Activated naive CD4-positive, alpha-beta T cell treated with anti-CD3 and anti-CD28 coated beads, Interleukin-2, amount 10 ng/mL, durations not matched to agents 7 days and 5 days (primary cell): ENCODE results near the gene PRKN.

Experiments
- CTCF ChIA-PET: fragments of 350-600 bp; sonication (Branson Sonifier 250); formaldehyde crosslinking; loops from one replicate; lab custom pipeline; 2021; ENCODE audit warnings: antibody characterized with exemption; lab: Charles Lee
- DNase-seq: peaks from one replicate; pipeline ENCODE4 v3.0.0-alpha.2; 2020
- H3K27ac Mint-ChIP-seq: one replicate; pipeline ENCODE4 v1.8.0; 2021; ENCODE audit warnings: mild to moderate bottlenecking, moderate library complexity, mixed read lengths
- H3K27me3 Mint-ChIP-seq: one replicate; pipeline ENCODE4 v1.8.0; 2021; ENCODE audit warnings: mild to moderate bottlenecking, mixed read lengths
- H3K36me3 Mint-ChIP-seq: one replicate; pipeline ENCODE4 v1.8.0; 2021; ENCODE audit warnings: mixed read lengths
- H3K4me1 Mint-ChIP-seq: one replicate; pipeline ENCODE4 v1.8.0; 2021; ENCODE audit warnings: mixed read lengths
- H3K4me3 Mint-ChIP-seq: one replicate; pipeline ENCODE4 v1.8.0; 2021; ENCODE audit warnings: mild to moderate bottlenecking, moderate library complexity, mixed read lengths
- H3K9me3 Mint-ChIP-seq: one replicate; pipeline ENCODE4 v1.8.0; 2021; ENCODE audit warnings: mixed read lengths

Gene PRKN

GRCh38 chr6:162140251-162140852 lies 587.2 kb downstream of the PRKN start:
- H3K27me3 Mint-ChIP-seq: no peaks in the 10 kb centered on the region
- H3K4me3 Mint-ChIP-seq: no peak overlapping the region
- no peaks in the 10 kb centered on the region for H3K36me3 Mint-ChIP-seq
- no peaks in the 10 kb centered on the region for H3K4me1 Mint-ChIP-seq
- no peak overlapping the region for H3K27ac Mint-ChIP-seq
- H3K9me3 Mint-ChIP-seq: peaks cover 13% of the 10 kb centered on the region
- CTCF ChIA-PET: no interaction called here
- DNase-seq: no peak

- Mint-ChIP-seq H3K9me3 (peaks cover 4% of the 10 kb centered on the region), H3K27ac (no peak overlapping the region), H3K36me3 (no peaks in the 10 kb centered on the region), H3K4me1 (no peaks in the 10 kb centered on the region), H3K27me3 (no peaks in the 10 kb centered on the region), H3K4me3 (no peak overlapping the region)
- CTCF ChIA-PET: no interaction called here
- DNase-seq: no peak
These were observed 601.9 kb downstream of the PRKN start for GRCh38 chr6:162125659-162126058.

GRCh38 chr6:162124710-162125435 lies 602.7 kb downstream of the PRKN start:
- peaks cover 4% of the 10 kb centered on the region for H3K9me3 Mint-ChIP-seq
- H3K4me3 Mint-ChIP-seq: no peak overlapping the region
- CTCF ChIA-PET: no interaction called here
- H3K27me3 Mint-ChIP-seq: no peaks in the 10 kb centered on the region
- no peak for DNase-seq
- no peak overlapping the region for H3K27ac Mint-ChIP-seq
- H3K36me3 Mint-ChIP-seq: no peaks in the 10 kb centered on the region
- H3K4me1 Mint-ChIP-seq: no peaks in the 10 kb centered on the region

- Mint-ChIP-seq H3K9me3 (peaks cover 4% of the 10 kb centered on the region), H3K4me1 (no peaks in the 10 kb centered on the region)
These were observed 603.8 kb downstream of the PRKN start for GRCh38 chr6:162123797-162124196.

GRCh38 chr6:162119341-162119740 lies 608.2 kb downstream of the PRKN start:
- Mint-ChIP-seq H3K27ac (no peak overlapping the region), H3K9me3 (no peaks in the 10 kb centered on the region), H3K36me3 (no peaks in the 10 kb centered on the region), H3K27me3 (no peaks in the 10 kb centered on the region), H3K4me3 (no peak overlapping the region), H3K4me1 (no peaks in the 10 kb centered on the region)
- no peak for DNase-seq
- CTCF ChIA-PET: no interaction called here

More at GRCh38 chr6:162123797-162124196, 603.8 kb downstream of the PRKN start:
- CTCF ChIA-PET: no interaction called here
- H3K4me3 Mint-ChIP-seq: no peak overlapping the region
- no peaks in the 10 kb centered on the region for H3K36me3 Mint-ChIP-seq
- H3K27ac Mint-ChIP-seq: no peak overlapping the region
- DNase-seq: no peak
- H3K27me3 Mint-ChIP-seq: no peaks in the 10 kb centered on the region

- Mint-ChIP-seq H3K4me3 (no peak overlapping the region), H3K27ac (no peak overlapping the region), H3K9me3 (no peaks in the 10 kb centered on the region), H3K4me1 (no peaks in the 10 kb centered on the region), H3K36me3 (no peaks in the 10 kb centered on the region), H3K27me3 (no peaks in the 10 kb centered on the region)
- CTCF ChIA-PET: no interaction called here
- no peak for DNase-seq
These were observed 608.9 kb downstream of the PRKN start for GRCh38 chr6:162118706-162119105.

GRCh38 chr6:162116902-162117525 lies 610.6 kb downstream of the PRKN start:
- Mint-ChIP-seq H3K36me3 (no peaks in the 10 kb centered on the region), H3K4me3 (no peak overlapping the region), H3K27me3 (no peaks in the 10 kb centered on the region), H3K9me3 (no peaks in the 10 kb centered on the region), H3K4me1 (no peaks in the 10 kb centered on the region), H3K27ac (no peak overlapping the region)
- DNase-seq: no peak
- CTCF ChIA-PET: no interaction called here

GRCh38 chr6:162109480-162110050 lies 618.0 kb downstream of the PRKN start:
- Mint-ChIP-seq H3K36me3 (no peaks in the 10 kb centered on the region), H3K27ac (no peak overlapping the region), H3K4me3 (no peak overlapping the region), H3K27me3 (no peaks in the 10 kb centered on the region), H3K9me3 (peaks cover 6% of the 10 kb centered on the region), H3K4me1 (no peaks in the 10 kb centered on the region)
- CTCF ChIA-PET: no interaction called here
- DNase-seq: no peak

- H3K36me3 Mint-ChIP-seq: no peaks in the 10 kb centered on the region
- H3K4me1 Mint-ChIP-seq: no peaks in the 10 kb centered on the region
- H3K27ac Mint-ChIP-seq: no peak overlapping the region
- H3K4me3 Mint-ChIP-seq: no peak overlapping the region
- H3K27me3 Mint-ChIP-seq: no peaks in the 10 kb centered on the region
- CTCF ChIA-PET: no interaction called here
- peaks cover 6% of the 10 kb centered on the region for H3K9me3 Mint-ChIP-seq
- DNase-seq: no peak
These were observed 619.5 kb downstream of the PRKN start for GRCh38 chr6:162108041-162108440.

- CTCF ChIA-PET: no interaction called here
- no peaks in the 10 kb centered on the region for H3K27me3 Mint-ChIP-seq
- H3K27ac Mint-ChIP-seq: no peak overlapping the region
- DNase-seq: no peak
- H3K9me3 Mint-ChIP-seq: peaks cover 13% of the 10 kb centered on the region
- no peaks in the 10 kb centered on the region for H3K4me1 Mint-ChIP-seq
- no peak overlapping the region for H3K4me3 Mint-ChIP-seq
- no peaks in the 10 kb centered on the region for H3K36me3 Mint-ChIP-seq
These were observed 627.5 kb downstream of the PRKN start for GRCh38 chr6:162100096-162100495.

- Mint-ChIP-seq H3K27me3 (no peaks in the 10 kb centered on the region), H3K9me3 (peaks cover 13% of the 10 kb centered on the region), H3K4me1 (no peaks in the 10 kb centered on the region), H3K27ac (no peak overlapping the region), H3K4me3 (no peak overlapping the region), H3K36me3 (no peaks in the 10 kb centered on the region)
- CTCF ChIA-PET: no interaction called here
- no peak for DNase-seq
These were observed 627.9 kb downstream of the PRKN start for GRCh38 chr6:162099685-162100084.

- CTCF ChIA-PET: no interaction called here
- H3K36me3 Mint-ChIP-seq: no peaks in the 10 kb centered on the region
These were observed 634.6 kb downstream of the PRKN start for GRCh38 chr6:162092816-162093502.

GRCh38 chr6:162090734-162091133 lies 636.8 kb downstream of the PRKN start:
- Mint-ChIP-seq H3K36me3 (no peaks in the 10 kb centered on the region), H3K4me3 (no peak overlapping the region), H3K27ac (no peak overlapping the region), H3K4me1 (no peaks in the 10 kb centered on the region), H3K9me3 (peaks cover 7% of the 10 kb centered on the region), H3K27me3 (no peaks in the 10 kb centered on the region)
- no peak for DNase-seq
- CTCF ChIA-PET: no interaction called here

More at GRCh38 chr6:162092816-162093502, 634.6 kb downstream of the PRKN start:
- H3K27ac Mint-ChIP-seq: no peak overlapping the region
- H3K9me3 Mint-ChIP-seq: peaks cover 9% of the 10 kb centered on the region
- no peaks in the 10 kb centered on the region for H3K27me3 Mint-ChIP-seq
- DNase-seq: no peak
- H3K4me1 Mint-ChIP-seq: no peaks in the 10 kb centered on the region
- H3K4me3 Mint-ChIP-seq: no peak overlapping the region

GRCh38 chr6:162088091-162088490 lies 639.5 kb downstream of the PRKN start:
- CTCF ChIA-PET: no interaction called here
- H3K4me1 Mint-ChIP-seq: no peaks in the 10 kb centered on the region
- H3K27ac Mint-ChIP-seq: no peak overlapping the region
- DNase-seq: no peak
- no peak overlapping the region for H3K4me3 Mint-ChIP-seq
- peaks cover 4% of the 10 kb centered on the region for H3K9me3 Mint-ChIP-seq
- H3K36me3 Mint-ChIP-seq: no peaks in the 10 kb centered on the region
- H3K27me3 Mint-ChIP-seq: no peaks in the 10 kb centered on the region
